Activated CD4-positive, alpha-beta T cell treated with anti-CD3 and anti-CD28 coated beads, Interleukin-2, amount 50 U/mL, for 24 hours (primary cell): ENCODE data around the gene DYRK3.
"Not testable (repeated sequence)": the region's sequence is repeated elsewhere in the genome, so short reads cannot be mapped to it uniquely, and the experiment has no call there.

Experiments used
- DNase-seq, 2 donors: peaks; one replicate each; pipeline ENCODE4 v3.0.0-alpha.2; 2020; ENCODE audit warnings: low read depth in 1 of 2, low spot score in 1 of 2

DYRK3 gene

GRCh38 chr1:206628916-206629315 is 6.4 kb upstream of the DYRK3 start:
- DNase-seq, result no peak

GRCh38 chr1:206631085-206631509 is 4.2 kb upstream of the DYRK3 start:
- DNase-seq, result no peak

GRCh38 chr1:206633708-206634121 is 1.6 kb upstream of the DYRK3 start:
- DNase-seq, result no peak

GRCh38 chr1:206634365-206635079 is 814 bp upstream of the DYRK3 start:
- peak; percentile 47 to 67 for DNase-seq

GRCh38 chr1:206635978-206636345 is 626 bp downstream of the DYRK3 start:
- no peak for DNase-seq

- no peak for DNase-seq
Measured at GRCh38 chr1:206636671-206637070, 1.3 kb downstream of the DYRK3 start.

- DNase-seq, result no peak
Measured at GRCh38 chr1:206637605-206638004, 2.3 kb downstream of the DYRK3 start.

- not testable (repeated sequence) for DNase-seq
Measured at GRCh38 chr1:206642074-206642473, 6.7 kb downstream of the DYRK3 start.

- no peak for DNase-seq
Measured at GRCh38 chr1:206643118-206643698, 7.9 kb downstream of the DYRK3 start.

GRCh38 chr1:206646504-206646903 is 11.2 kb downstream of the DYRK3 start:
- DNase-seq, result no peak

GRCh38 chr1:206647224-206647623 is 11.9 kb downstream of the DYRK3 start:
- no peak for DNase-seq

GRCh38 chr1:206649261-206649921 is 14.1 kb downstream of the DYRK3 start:
- DNase-seq, result no peak

- no peak for DNase-seq
Measured at GRCh38 chr1:206651014-206651413, 15.7 kb downstream of the DYRK3 start.

GRCh38 chr1:206651958-206652890 is 16.9 kb downstream of the DYRK3 start:
- DNase-seq, result no peak

GRCh38 chr1:206653715-206654459 is 18.6 kb downstream of the DYRK3 start:
- no peak for DNase-seq

- DNase-seq, result no peak
Measured at GRCh38 chr1:206654828-206655227, 19.5 kb downstream of the DYRK3 start.

- DNase-seq, result no peak
Measured at GRCh38 chr1:206655471-206655882, 20.1 kb downstream of the DYRK3 start.

- DNase-seq, result no peak
Measured at GRCh38 chr1:206656936-206657335, 21.6 kb downstream of the DYRK3 start.

- DNase-seq, result no peak
Measured at GRCh38 chr1:206657751-206658150, 22.4 kb downstream of the DYRK3 start.

GRCh38 chr1:206658264-206658980 is 23.1 kb downstream of the DYRK3 start:
- peak; percentile 31 to 40 for DNase-seq
